ENCODE data around the gene CPNE6.

The CPNE6 gene

GRCh38 chr14:24070285-24071143 lies 848 bp upstream of the CPNE6 start:
- H3K4me3 ChIP-seq (ENCODE audit: low read length) = no peak overlapping the region
- TF ChIP-seq ZNF274 (IDR thresholded peaks at IDR 0.05; ENCODE audit: low read depth, low read length) = no peak

GRCh38 chr14:24071836-24072430 lies 571 bp downstream of the CPNE6 start:
- TF ChIP-seq ZNF274 (IDR thresholded peaks at IDR 0.05; ENCODE audit: low read depth, low read length) = no peak
- no peak overlapping the region for H3K4me3 ChIP-seq (ENCODE audit: low read length)

GRCh38 chr14:24072436-24072835 lies 1.1 kb downstream of the CPNE6 start:
- H3K4me3 ChIP-seq (ENCODE audit: low read length) = no peak overlapping the region
- no peak for TF ChIP-seq ZNF274 (IDR thresholded peaks at IDR 0.05; ENCODE audit: low read depth, low read length)

GRCh38 chr14:24072881-24073877 lies 1.8 kb downstream of the CPNE6 start:
- H3K4me3 ChIP-seq (ENCODE audit: low read length) = no peak overlapping the region
- no peak for TF ChIP-seq ZNF274 (IDR thresholded peaks at IDR 0.05; ENCODE audit: low read depth, low read length)

- no peak for TF ChIP-seq ZNF274 (IDR thresholded peaks at IDR 0.05; ENCODE audit: low read depth, low read length)
- H3K4me3 ChIP-seq (ENCODE audit: low read length) = no peak overlapping the region
Measured at GRCh38 chr14:24074625-24075484, 3.5 kb downstream of the CPNE6 start.

GRCh38 chr14:24075485-24076301 lies 4.3 kb downstream of the CPNE6 start:
- no peak overlapping the region for H3K4me3 ChIP-seq (ENCODE audit: low read length)
- no peak for TF ChIP-seq ZNF274 (IDR thresholded peaks at IDR 0.05; ENCODE audit: low read depth, low read length)

GRCh38 chr14:24076302-24076601 lies 4.9 kb downstream of the CPNE6 start:
- TF ChIP-seq ZNF274 (IDR thresholded peaks at IDR 0.05; ENCODE audit: low read depth, low read length) = no peak
- H3K4me3 ChIP-seq (ENCODE audit: low read length) = no peak overlapping the region

- H3K4me3 ChIP-seq (ENCODE audit: low read length) = no peak overlapping the region
- no peak for TF ChIP-seq ZNF274 (IDR thresholded peaks at IDR 0.05; ENCODE audit: low read depth, low read length)
Measured at GRCh38 chr14:24077086-24077485, 5.7 kb downstream of the CPNE6 start.

- no peak for TF ChIP-seq ZNF274 (IDR thresholded peaks at IDR 0.05; ENCODE audit: low read depth, low read length)
Measured at GRCh38 chr14:24078146-24078545, 6.8 kb downstream of the CPNE6 start.

GRCh38 chr14:24079491-24080141 lies 8.3 kb downstream of the CPNE6 start:
- no peak for TF ChIP-seq ZNF274 (IDR thresholded peaks at IDR 0.05; ENCODE audit: low read depth, low read length)
- no peak overlapping the region for H3K4me3 ChIP-seq (ENCODE audit: low read length)

More at GRCh38 chr14:24078146-24078545, 6.8 kb downstream of the CPNE6 start:
- no peak overlapping the region for H3K4me3 ChIP-seq (ENCODE audit: low read length)

GRCh38 chr14:24080142-24080530 lies 8.8 kb downstream of the CPNE6 start:
- no peak overlapping the region for H3K4me3 ChIP-seq (ENCODE audit: low read length)

More at GRCh38 chr14:24080142-24080530, 8.8 kb downstream of the CPNE6 start:
- no peak for TF ChIP-seq ZNF274 (IDR thresholded peaks at IDR 0.05; ENCODE audit: low read depth, low read length)
